PC-9 (cell line): ENCODE measurements around the gene SKP1.

Source experiments
- CTCF ChIP-seq: fragments of 200-600 bp; sonication (generic); conservative IDR thresholded peaks from 2 replicates; pipeline ENCODE4 v1.6.1; 2017; ENCODE audit warnings: mixed run types, antibody characterized with exemption, mild to moderate bottlenecking, moderate library complexity
- EZH2 ChIP-seq: fragments of 200-600 bp; sonication (generic); IDR thresholded peaks from 2 replicates; pipeline ENCODE4 v1.8.0; 2017; ENCODE audit warnings: antibody characterized with exemption, low read depth

- TF ChIP-seq EZH2 (no peak), CTCF (no peak)
Observed at GRCh38 chr5:134215757-134216156, 39.0 kb upstream of the SKP1 start.
